SH-SY5Y (cell line): Measurements from ENCODE around the gene PFKFB4.

Experiments
- GATA2 ChIP-seq: IDR thresholded peaks from 2 replicates; pipeline ENCODE4 v1.6.1; 2011; ENCODE audit warnings: mild to moderate bottlenecking, low read depth, low read length
- GATA3 ChIP-seq: IDR thresholded peaks from 2 replicates; pipeline ENCODE4 v1.6.1; 2011; ENCODE audit warnings: low read depth, mild to moderate bottlenecking, low read length, moderate library complexity

- TF ChIP-seq GATA3: no peak
- TF ChIP-seq GATA2: no peak
Observed at GRCh38 chr3:48536116-48536515, 20.5 kb downstream of the PFKFB4 start.
